ENCODE results near the gene GNAT2.

DNA sequence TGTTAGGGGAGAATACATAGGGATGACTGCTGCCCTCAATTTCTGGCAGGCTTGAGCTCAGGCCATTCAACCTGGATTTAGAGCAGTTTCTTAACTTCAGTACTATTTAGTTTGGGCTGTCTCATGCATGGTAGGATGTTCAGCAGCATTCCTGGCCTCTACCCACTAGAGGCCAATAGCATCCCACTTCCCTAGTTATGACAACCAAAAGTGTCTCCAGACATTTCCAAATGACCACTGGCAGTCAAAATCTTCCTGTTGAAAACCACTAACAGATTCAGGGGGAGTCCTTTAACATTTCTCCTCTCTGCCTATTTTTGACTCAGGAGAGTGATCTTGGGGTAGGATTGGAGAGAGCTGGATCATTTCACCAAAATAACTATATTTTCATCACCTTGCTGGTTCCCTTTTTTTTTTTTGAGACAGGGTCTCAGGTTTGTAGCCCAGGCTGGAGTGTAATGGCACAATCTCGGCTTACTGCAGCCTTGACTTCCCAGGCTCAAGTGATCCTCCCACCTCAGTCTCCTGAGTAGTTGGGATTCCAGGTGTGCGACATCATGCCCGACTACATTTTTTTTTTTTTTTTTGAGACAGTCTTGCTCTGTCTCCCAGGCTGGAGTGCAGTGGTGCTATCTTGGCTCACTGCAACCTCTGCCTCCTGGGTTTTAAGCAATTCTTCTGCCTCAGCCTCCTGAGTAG is 8.7 kb downstream of the GNAT2 start:
- TF ChIP-seq, protein P1, sequence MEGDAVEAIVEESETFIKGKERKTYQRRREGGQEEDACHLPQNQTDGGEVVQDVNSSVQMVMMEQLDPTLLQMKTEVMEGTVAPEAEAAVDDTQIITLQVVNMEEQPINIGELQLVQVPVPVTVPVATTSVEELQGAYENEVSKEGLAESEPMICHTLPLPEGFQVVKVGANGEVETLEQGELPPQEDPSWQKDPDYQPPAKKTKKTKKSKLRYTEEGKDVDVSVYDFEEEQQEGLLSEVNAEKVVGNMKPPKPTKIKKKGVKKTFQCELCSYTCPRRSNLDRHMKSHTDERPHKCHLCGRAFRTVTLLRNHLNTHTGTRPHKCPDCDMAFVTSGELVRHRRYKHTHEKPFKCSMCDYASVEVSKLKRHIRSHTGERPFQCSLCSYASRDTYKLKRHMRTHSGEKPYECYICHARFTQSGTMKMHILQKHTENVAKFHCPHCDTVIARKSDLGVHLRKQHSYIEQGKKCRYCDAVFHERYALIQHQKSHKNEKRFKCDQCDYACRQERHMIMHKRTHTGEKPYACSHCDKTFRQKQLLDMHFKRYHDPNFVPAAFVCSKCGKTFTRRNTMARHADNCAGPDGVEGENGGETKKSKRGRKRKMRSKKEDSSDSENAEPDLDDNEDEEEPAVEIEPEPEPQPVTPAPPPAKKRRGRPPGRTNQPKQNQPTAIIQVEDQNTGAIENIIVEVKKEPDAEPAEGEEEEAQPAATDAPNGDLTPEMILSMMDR (IDR thresholded peaks at IDR 0.05): no peak
- TF ChIP-seq POLR2A (IDR thresholded peaks at IDR 0.05) (no peak), POLR2AphosphoS5 (IDR thresholded peaks at IDR 0.05) (no peak), EP300 (IDR thresholded peaks at IDR 0.05) (no peak)

Data from upper lobe of left lung (tissue), 4 donors.